SH-SY5Y (cell line): ENCODE measurements around the gene TLCD1.

ENCODE experiments used
- GATA2 ChIP-seq: IDR thresholded peaks from 2 replicates; pipeline ENCODE4 v1.6.1; 2011; ENCODE audit warnings: mild to moderate bottlenecking, low read depth, low read length
- GATA3 ChIP-seq: IDR thresholded peaks from 2 replicates; pipeline ENCODE4 v1.6.1; 2011; ENCODE audit warnings: low read depth, mild to moderate bottlenecking, low read length, moderate library complexity

Gene TLCD1

GRCh38 chr17:28712705-28713415, 13.2 kb downstream of the TLCD1 start:
- TF ChIP-seq GATA3, result no peak

GRCh38 chr17:28712032-28712704, 13.9 kb downstream of the TLCD1 start:
- no peak for TF ChIP-seq GATA2
- TF ChIP-seq GATA3, result no peak

GRCh38 chr17:28711723-28712031, 14.4 kb downstream of the TLCD1 start, which contains the start of gene PROCA1:
TSS of gene PROCA1 (minus strand) at chr17:28711888. CDS start at chr17:28711660, 228 bp downstream.
- TF ChIP-seq GATA3 (no peak), GATA2 (no peak)

GRCh38 chr17:28710861-28711722, 14.9 kb downstream of the TLCD1 start:
- TF ChIP-seq GATA2 (no peak), GATA3 (no peak)

- TF ChIP-seq GATA3 (no peak), GATA2 (no peak)
These were observed 18.7 kb downstream of the TLCD1 start for GRCh38 chr17:28707339-28707720.

GRCh38 chr17:28706471-28707338, 19.3 kb downstream of the TLCD1 start:
- TF ChIP-seq GATA3 (no peak), GATA2 (peak; percentile 71)

- TF ChIP-seq GATA2 (no peak), GATA3 (no peak)
These were observed 20.2 kb downstream of the TLCD1 start for GRCh38 chr17:28705728-28706334.

GRCh38 chr17:28705074-28705659, 20.9 kb downstream of the TLCD1 start:
- TF ChIP-seq GATA2 (no peak), GATA3 (no peak)

GRCh38 chr17:28704219-28704858, 21.7 kb downstream of the TLCD1 start:
- no peak for TF ChIP-seq GATA2
- no peak for TF ChIP-seq GATA3

GRCh38 chr17:28703552-28704218, 22.3 kb downstream of the TLCD1 start:
- TF ChIP-seq GATA2 (no peak), GATA3 (no peak)

GRCh38 chr17:28702752-28703150, 23.3 kb downstream of the TLCD1 start:
- TF ChIP-seq GATA2 (no peak), GATA3 (no peak)

GRCh38 chr17:28702026-28702751, 23.8 kb downstream of the TLCD1 start:
- TF ChIP-seq GATA2 (no peak), GATA3 (no peak)
